Measurements from ENCODE around the gene GPR157.
"Not testable (repeated sequence)": the region's sequence is repeated elsewhere in the genome, so short reads cannot be mapped to it uniquely, and the experiment has no call there.

The GPR157 gene

DNA sequence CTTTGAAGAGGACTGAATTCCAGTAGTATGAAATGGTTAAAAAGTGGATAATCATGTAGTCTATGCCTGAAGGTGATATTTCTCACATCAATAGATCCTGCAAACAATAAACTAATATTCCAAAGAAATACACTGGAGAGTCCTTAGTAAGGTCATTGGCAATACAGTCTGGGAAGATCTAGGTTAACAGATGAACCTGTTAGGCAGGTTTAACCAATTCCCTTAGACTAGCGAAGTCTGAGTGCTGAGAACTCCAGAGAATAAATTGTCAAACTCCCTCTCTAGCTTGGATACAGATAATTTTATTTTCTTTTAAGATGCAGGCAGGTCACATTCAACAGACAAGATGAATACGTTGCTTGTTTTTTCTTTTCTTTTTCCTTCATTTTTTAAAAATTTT is 2.4 kb downstream of the GPR157 start:
- H3K4me3 ChIP-seq, result no peak overlapping the region
- H3K27me3 ChIP-seq, result no peaks in the 10 kb centered on the region
- no peak overlapping the region for H3K27ac ChIP-seq
- H3K36me3 ChIP-seq, result peaks cover 0 to 4% (median 0%) of the 10 kb centered on the region in 3 donors
- no peak for DNase-seq
- intact Hi-C loops (cut with DNase I; ENCODE audit: low total_unique reads), result no loop called here
- peaks cover 0 to 27% (median 17%) of the 10 kb centered on the region in 4 donors for H3K4me1 ChIP-seq
- TF ChIP-seq, protein P1, sequence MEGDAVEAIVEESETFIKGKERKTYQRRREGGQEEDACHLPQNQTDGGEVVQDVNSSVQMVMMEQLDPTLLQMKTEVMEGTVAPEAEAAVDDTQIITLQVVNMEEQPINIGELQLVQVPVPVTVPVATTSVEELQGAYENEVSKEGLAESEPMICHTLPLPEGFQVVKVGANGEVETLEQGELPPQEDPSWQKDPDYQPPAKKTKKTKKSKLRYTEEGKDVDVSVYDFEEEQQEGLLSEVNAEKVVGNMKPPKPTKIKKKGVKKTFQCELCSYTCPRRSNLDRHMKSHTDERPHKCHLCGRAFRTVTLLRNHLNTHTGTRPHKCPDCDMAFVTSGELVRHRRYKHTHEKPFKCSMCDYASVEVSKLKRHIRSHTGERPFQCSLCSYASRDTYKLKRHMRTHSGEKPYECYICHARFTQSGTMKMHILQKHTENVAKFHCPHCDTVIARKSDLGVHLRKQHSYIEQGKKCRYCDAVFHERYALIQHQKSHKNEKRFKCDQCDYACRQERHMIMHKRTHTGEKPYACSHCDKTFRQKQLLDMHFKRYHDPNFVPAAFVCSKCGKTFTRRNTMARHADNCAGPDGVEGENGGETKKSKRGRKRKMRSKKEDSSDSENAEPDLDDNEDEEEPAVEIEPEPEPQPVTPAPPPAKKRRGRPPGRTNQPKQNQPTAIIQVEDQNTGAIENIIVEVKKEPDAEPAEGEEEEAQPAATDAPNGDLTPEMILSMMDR (IDR thresholded peaks at IDR 0.05), result no peak
- H3K9me3 ChIP-seq, result no peaks in the 10 kb centered on the region

DNA sequence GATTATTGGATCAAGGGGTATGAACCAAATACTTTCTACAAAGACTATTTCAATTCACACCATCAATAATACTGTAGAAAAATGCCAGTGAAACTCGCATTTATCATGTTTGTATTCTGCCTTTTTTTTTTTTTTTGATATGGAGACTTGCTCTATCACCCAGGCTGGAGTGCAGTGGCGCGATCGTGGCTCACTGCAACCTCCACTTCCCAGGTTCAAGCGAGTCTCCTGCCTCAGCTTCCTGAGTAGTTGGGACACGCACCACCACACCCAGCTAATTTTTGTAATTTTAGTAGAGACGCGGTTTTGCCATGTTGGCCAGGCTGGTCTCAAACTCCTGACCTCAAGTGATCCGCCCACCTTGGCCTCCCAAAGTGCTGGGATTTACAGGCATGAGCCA is 3.1 kb downstream of the GPR157 start:
- not testable (repeated sequence) for H3K9me3 ChIP-seq

DNA sequence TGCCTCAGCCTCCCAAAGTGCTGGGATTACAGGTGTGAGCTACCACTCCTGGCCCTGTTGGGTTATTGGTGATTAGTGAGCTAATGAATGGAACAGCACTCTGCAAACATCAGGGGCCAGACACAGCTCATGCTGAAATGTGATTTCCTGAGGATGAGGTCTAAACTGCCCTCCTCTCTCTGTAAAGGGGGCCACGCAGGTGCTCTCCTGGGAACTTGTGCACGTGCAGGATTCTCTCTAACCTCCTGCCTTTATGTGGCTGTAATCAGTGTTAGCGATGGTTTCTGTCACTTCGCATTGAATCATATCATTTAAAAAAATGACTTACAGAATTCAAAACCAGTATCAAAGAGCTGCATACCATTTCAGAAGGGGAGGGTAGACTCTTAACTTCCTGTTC is 3.6 kb downstream of the GPR157 start:
- Histone ChIP-seq H3K9me3 (no peaks in the 10 kb centered on the region), H3K4me1 (peaks cover 0 to 33% (median 17%) of the 10 kb centered on the region in 4 donors), H3K27me3 (no peaks in the 10 kb centered on the region), H3K27ac (no peak overlapping the region), H3K4me3 (no peak overlapping the region), H3K36me3 (peaks cover 0 to 12% (median 0%) of the 10 kb centered on the region in 3 donors)
- TF ChIP-seq, protein P1 (IDR thresholded peaks at IDR 0.05), result no peak
- intact Hi-C loops (cut with DNase I; ENCODE audit: low total_unique reads), result no loop called here
- DNase-seq, result no peak

More for the DNA sequence above, 3.1 kb downstream of the GPR157 start:
- intact Hi-C loops (cut with DNase I; ENCODE audit: low total_unique reads); H3K4me3 ChIP-seq; H3K27me3 ChIP-seq; H3K27ac ChIP-seq; DNase-seq: not testable (repeated sequence)
- Histone ChIP-seq H3K4me1 (peaks cover 0 to 28% (median 17%) of the 10 kb centered on the region in 4 donors), H3K36me3 (peaks cover 0 to 10% (median 0%) of the 10 kb centered on the region in 3 donors)

DNA sequence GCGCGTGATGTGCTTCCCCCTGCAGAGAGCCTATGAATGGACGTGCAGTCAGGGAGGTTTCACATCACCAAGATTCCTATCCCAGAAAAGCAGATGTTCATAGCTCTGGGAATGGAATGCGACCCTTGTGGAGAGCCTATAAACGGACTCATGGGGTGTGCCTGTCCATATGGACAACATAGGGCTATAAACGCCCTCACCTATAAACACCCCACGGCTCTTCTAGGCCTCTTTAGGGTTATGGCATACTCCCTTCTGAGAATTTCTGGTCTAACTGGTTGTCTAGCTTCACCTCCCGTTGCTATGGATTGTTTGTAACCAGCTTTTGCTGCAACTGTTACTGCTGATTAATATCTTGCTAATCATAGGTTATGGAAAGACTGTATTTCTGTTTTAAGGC is 4.5 kb downstream of the GPR157 start:
- H3K27me3 ChIP-seq; H3K4me3 ChIP-seq; intact Hi-C loops (cut with DNase I; ENCODE audit: low total_unique reads); DNase-seq; H3K9me3 ChIP-seq; H3K27ac ChIP-seq: not testable (repeated sequence)
- H3K36me3 ChIP-seq, result peaks cover 0 to 22% (median 0%) of the 10 kb centered on the region in 3 donors
- peaks cover 0 to 36% (median 14%) of the 10 kb centered on the region in 4 donors for H3K4me1 ChIP-seq

DNA sequence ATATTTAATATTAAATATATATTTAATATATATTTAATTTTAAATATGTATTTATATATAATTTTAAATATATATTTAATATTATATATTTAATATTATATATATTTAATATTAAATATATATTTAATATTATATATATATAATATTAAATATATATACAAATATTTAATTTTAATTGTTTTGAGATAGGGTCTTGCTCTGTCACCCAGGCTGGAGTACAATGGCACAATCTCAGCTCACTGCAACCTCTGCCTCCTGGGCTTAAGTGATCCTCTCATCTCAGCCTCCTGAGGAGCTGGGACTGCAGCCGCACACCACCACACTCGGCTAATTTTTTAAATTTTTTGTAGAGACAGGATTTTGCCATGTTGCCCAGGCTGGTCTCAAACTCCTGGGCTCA is 5.2 kb downstream of the GPR157 start:
- H3K27ac ChIP-seq; intact Hi-C loops (cut with DNase I; ENCODE audit: low total_unique reads); H3K4me3 ChIP-seq: not testable (repeated sequence)

DNA sequence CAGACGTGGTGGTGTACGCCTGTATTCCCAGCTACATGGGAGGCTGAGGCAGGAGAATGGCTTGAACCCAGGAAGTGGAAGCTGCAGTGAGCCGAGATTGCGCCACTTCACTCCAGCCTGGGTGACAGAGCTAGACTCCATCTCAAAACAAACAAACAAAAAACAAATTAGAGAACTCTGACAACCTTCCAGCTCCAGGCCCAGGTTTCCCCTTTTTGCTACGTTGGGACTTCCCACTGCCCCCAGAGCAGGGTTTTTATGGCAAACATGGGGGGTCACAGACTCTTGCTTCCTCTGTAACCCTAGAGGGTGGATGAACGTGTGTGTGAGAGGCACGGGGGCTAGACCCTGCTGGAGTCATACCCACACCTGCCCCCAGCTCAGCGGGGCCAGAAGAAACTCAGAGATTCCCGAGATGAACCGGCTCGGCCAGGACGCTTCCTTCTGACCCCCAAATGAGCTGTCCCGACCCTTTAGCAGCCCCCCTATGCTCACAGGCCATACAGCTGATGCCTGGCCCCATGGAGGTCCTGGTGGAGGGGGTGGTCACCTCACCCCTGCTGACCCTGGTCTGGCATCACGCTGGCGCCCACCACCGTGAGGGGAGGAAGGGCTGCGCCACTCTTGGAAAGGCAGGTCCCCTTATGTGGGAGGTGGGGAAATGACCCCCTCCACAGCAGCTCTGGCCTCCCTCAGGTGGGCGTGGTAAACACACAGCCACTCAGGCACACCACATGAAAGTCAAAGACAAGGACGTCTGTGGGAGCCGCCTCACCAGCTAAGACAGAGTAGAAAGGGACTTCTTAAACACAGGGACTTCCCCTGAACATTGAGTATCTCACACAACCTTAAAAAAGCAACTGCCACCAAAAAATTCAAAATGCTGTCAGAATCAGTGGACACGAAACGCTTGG is 7.1 kb downstream of the GPR157 start:
- intact Hi-C loops (cut with DNase I; ENCODE audit: low total_unique reads), result no loop called here
- no peaks in the 10 kb centered on the region for H3K27me3 ChIP-seq
- peaks cover 0 to 15% (median under 1%) of the 10 kb centered on the region in 4 donors for H3K4me1 ChIP-seq
- no peaks in the 10 kb centered on the region for H3K9me3 ChIP-seq
- H3K27ac ChIP-seq, result no peak overlapping the region
- TF ChIP-seq, protein P1 (IDR thresholded peaks at IDR 0.05), result no peak
- DNase-seq, result no peak
- no peak overlapping the region for H3K4me3 ChIP-seq
- H3K36me3 ChIP-seq, result peaks cover 0 to 26% (median 0%) of the 10 kb centered on the region in 3 donors

More for the DNA sequence above, 5.2 kb downstream of the GPR157 start:
- Histone ChIP-seq H3K4me1 (peaks cover 0 to 34% (median 14%) of the 10 kb centered on the region in 4 donors), H3K36me3 (peaks cover 0 to 26% (median 0%) of the 10 kb centered on the region in 3 donors)
- not testable (repeated sequence) for DNase-seq, H3K27me3 ChIP-seq, H3K9me3 ChIP-seq

DNA sequence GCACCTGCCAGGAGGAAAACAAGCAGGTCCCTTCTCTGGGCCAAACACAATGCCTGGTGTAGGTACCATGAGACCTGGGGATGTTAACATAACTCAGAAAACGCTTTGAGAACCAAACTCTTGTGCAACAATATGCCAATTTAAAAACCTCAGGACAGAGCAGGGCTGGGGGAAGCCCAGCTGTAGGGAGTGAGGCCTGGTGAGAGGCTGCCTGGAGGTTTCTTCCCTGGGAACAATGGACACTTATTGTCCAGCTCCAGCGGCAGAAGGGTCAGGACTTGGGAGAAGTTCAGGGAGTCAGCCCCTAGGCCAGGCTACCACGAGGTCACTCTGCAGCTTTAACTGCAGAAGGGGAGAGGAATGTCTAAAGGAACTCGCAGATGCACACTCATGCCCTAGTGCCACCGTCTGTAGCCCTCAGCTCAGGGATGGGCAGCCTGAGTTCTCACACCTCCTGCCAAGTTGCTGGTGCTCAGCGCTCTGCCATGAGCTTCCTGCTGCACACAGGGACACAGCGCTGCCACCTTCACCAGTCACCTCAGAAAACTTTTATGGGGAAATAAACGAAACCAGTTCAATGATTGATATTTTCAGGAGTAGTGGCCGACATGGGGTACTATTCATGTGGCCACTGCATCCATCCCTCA is 8.5 kb downstream of the GPR157 start:
- H3K36me3 ChIP-seq, result peaks cover 0 to 26% (median 0%) of the 10 kb centered on the region in 3 donors
- intact Hi-C loops (cut with DNase I; ENCODE audit: low total_unique reads), result no loop called here

More for the DNA sequence above, 8.5 kb downstream of the GPR157 start:
- Histone ChIP-seq H3K27ac (no peak overlapping the region), H3K27me3 (no peaks in the 10 kb centered on the region), H3K9me3 (no peaks in the 10 kb centered on the region), H3K4me1 (peaks cover 0 to 9% (median 0%) of the 10 kb centered on the region in 4 donors), H3K4me3 (no peak overlapping the region)
- DNase-seq, result no peak
- TF ChIP-seq, protein P1 (IDR thresholded peaks at IDR 0.05), result no peak
